NCI-H2196 treated with DMSO at 0.1 percent for 48 hours (cell line): ENCODE measurements around the gene TUBA4A.
"Not testable (repeated sequence)": the region's sequence is repeated elsewhere in the genome, so short reads cannot be mapped to it uniquely, and the experiment has no call there.

ENCODE experiments used
- DNase-seq: peaks from one replicate; lab custom pipeline; 2025; ENCODE audit not compliant: unreplicated experiment; lab: John Stamatoyannopoulos, UW

Gene TUBA4A

GRCh38 chr2:219269362-219270054 lies 15.8 kb upstream of the TUBA4A start:
- DNase-seq, result peak; percentile 51

- no peak for DNase-seq
These were observed 14.6 kb upstream of the TUBA4A start for GRCh38 chr2:219268294-219268693.

- no peak for DNase-seq
These were observed 13.2 kb upstream of the TUBA4A start for GRCh38 chr2:219266886-219267285.

GRCh38 chr2:219266232-219266631 lies 12.5 kb upstream of the TUBA4A start:
- no peak for DNase-seq

GRCh38 chr2:219261024-219261855 lies 7.5 kb upstream of the TUBA4A start:
- no peak for DNase-seq

- DNase-seq, result not testable (repeated sequence)
These were observed 5.2 kb upstream of the TUBA4A start for GRCh38 chr2:219258942-219259341.

DNA sequence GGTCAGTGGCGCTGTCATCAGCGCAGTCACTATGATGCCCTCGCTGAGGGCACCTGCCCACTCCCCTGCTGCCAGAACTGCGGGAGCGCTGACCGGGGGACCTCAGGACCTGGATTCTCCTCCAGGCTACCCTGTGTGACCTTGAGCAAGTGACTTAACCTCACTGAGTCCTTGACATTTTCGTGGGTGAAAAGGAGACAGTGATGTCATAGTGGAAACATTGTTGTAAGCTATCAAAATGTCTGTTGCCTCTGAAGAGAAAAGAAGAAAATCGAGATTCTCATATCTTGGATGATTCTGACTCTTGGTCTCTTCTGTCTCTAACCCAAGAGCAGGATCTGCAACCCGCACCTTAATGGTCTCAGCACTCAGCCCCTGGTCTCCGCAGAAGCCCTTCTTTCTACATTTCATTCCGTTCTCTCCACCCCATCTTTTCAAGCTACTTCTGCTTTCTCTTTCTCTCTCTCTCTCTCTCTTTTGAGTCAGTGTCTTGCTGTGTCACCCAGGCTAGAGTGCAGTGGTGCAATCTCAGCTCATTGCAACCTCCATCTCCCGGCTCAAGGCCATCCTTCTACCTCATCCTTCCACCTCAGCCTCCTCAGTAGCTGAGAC lies 978 bp upstream of the TUBA4A start:
- DNase-seq, result no peak

DNA sequence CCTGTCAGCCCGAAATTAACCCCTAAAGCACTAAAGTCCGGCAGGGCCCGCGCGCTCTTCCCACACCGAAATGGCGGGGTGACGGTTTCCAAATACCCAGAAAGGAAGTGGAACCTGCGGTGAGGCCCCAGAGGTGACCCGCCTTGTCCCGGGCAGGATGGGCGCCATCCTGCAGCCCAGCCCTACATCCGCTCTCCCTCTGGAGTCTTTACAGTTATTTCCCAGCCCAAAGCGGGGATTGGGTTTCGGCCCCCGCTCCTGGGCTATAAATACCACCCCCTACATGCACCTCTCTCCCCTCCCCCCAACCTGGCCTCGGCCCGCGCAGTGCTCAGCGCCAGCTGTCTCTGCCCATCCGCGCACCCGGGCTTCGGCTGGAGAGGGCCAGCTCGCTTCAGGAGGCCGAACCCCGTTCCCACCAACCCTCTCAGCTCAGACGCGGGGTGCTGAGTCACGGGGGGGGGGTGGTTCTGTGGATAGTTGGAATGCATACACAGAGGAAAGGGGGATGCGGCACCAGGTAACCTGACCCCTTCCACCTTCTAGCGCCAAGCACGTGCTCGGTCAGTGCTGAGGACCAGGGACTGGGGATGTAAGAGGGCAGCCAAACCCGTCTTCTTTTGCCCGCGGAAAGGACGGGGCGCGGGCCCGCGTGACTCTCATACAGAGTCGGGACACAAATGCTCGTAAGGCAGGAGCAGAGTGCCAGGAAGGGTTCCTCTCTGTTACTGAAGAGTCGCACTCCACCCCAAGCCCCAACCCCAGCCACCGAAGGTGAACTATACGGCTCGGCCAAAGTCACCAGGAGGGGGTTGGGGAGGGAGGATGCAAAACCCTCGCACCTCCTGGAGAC lies 592 bp downstream of the TUBA4A start, which contains the start of gene TUBA4B:
Gene TUBA4B (plus strand): TSS at position 344 of the 853 bp plus-strand sequence. CDS start 165 bp downstream, at position 509.
- peak; percentile 11 for DNase-seq

- no peak for DNase-seq
These were observed 1.2 kb downstream of the TUBA4A start for GRCh38 chr2:219252570-219252899.

GRCh38 chr2:219252084-219252483 lies 1.6 kb downstream of the TUBA4A start:
- DNase-seq, result no peak

DNA sequence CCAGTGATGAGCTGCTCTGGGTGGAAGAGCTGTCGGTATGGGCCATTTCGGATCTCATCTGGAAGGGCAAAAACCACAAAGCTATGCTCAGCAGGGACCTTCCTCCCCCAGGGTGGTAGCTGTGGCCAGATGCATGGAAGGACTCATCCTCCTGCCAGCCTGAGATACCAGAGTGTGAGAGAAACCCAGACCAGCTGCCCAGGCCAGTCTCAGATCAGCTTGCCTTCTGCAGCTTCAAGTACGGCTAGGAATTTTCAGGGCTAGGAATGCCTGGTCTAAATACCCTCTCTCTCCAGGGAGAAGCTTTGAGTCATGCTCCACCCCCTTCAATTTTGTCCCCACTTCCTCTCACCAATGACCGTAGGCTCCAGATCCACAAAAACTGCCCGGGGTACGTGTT lies 2.1 kb downstream of the TUBA4A start:
- no peak for DNase-seq

- DNase-seq, result no peak
These were observed 3.5 kb downstream of the TUBA4A start for GRCh38 chr2:219250049-219250781.

- DNase-seq, result peak; percentile 71
These were observed 4.3 kb downstream of the TUBA4A start for GRCh38 chr2:219249203-219249980.

DNA sequence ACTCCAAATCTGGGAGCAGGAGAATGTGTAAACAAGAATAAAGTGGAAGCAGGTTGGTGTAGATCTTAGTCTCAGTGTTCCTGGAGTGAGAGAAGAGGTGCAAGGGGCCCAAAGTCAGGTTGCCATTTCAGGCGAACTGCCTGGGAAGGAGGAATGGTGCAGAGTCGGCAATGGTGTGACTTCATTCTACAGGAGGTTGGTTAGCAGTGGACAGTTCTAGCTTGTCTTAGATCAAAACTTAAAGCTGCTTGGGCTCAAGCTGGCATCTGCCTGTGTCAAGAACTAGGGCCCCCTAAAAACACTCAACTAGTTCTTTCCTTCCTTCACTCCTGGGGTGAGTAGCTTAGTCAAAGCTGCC lies 4.9 kb downstream of the TUBA4A start:
- DNase-seq, result no peak

- DNase-seq, result no peak
These were observed 5.8 kb downstream of the TUBA4A start for GRCh38 chr2:219247678-219248642.

- DNase-seq, result no peak
These were observed 7.2 kb downstream of the TUBA4A start for GRCh38 chr2:219246559-219246958.

DNA sequence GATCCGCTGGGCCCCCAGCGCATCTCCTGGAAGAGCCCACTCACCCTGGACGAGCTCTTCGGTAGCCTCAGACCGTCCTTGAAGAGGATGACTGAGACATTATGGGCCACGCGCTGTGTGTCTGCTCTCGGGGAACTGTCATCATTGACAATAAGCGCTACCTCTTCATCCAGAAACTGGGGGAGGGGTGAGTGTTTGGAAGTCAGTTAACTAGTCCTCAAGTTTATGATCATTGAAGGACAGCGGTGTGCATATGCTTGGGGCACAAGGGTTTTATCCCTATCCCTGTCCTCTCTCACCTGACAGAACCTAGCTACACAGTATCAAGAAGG lies 7.9 kb downstream of the TUBA4A start:
- DNase-seq, result no peak

GRCh38 chr2:219245148-219245898 lies 8.4 kb downstream of the TUBA4A start, which contains the start of the genes GLB1L and STK16:
GLB1L (minus strand) TSS chr2:219245444; CDS start chr2:219243573, 1,871 bp downstream.
STK16 (plus strand) TSS chr2:219245479; CDS start chr2:219246000, 521 bp downstream.
- peak; percentile 64 for DNase-seq
